ENCODE results near the gene TRIM22.
"Not testable (repeated sequence)": the region's sequence is repeated elsewhere in the genome, so short reads cannot be mapped to it uniquely, and the experiment has no call there.

The TRIM22 gene

GRCh38 chr11:5679811-5680210 is 9.8 kb upstream of the TRIM22 start:
- no peak for DNase-seq (ENCODE audit: low spot score)
- no peak for TF ChIP-seq CTCF (IDR thresholded peaks at IDR 0.05; ENCODE audit: borderline replicate concordance, control extremely low read depth, extremely low read depth, insufficient read depth, missing control alignments)
- in situ Hi-C loops (cut with MboI; ENCODE audit: low sequenced_read_pairs, unreplicated experiment), result no loop called here

GRCh38 chr11:5682890-5683441 is 6.6 kb upstream of the TRIM22 start:
- in situ Hi-C loops (cut with MboI; ENCODE audit: low sequenced_read_pairs, unreplicated experiment); DNase-seq (ENCODE audit: low spot score): not testable (repeated sequence)

GRCh38 chr11:5683620-5684019 is 6.0 kb upstream of the TRIM22 start:
- DNase-seq (ENCODE audit: low spot score); in situ Hi-C loops (cut with MboI; ENCODE audit: low sequenced_read_pairs, unreplicated experiment): not testable (repeated sequence)

- TF ChIP-seq CTCF (IDR thresholded peaks at IDR 0.05; ENCODE audit: borderline replicate concordance, control extremely low read depth, extremely low read depth, insufficient read depth, missing control alignments), result no peak
- in situ Hi-C loops (cut with MboI; ENCODE audit: low sequenced_read_pairs, unreplicated experiment), result no loop called here
- no peak for DNase-seq (ENCODE audit: low spot score)
Measured at GRCh38 chr11:5684036-5684645, 5.4 kb upstream of the TRIM22 start.

GRCh38 chr11:5684646-5685362 is 4.8 kb upstream of the TRIM22 start, which contains the start of gene TRIM5:
TRIM5 (minus strand) TSS chr11:5685074; CDS start chr11:5680177, 4,897 bp downstream.
- in situ Hi-C loops (cut with MboI; ENCODE audit: low sequenced_read_pairs, unreplicated experiment), result no loop called here
- peak; percentile 87 for DNase-seq (ENCODE audit: low spot score)
- TF ChIP-seq CTCF (IDR thresholded peaks at IDR 0.05; ENCODE audit: borderline replicate concordance, control extremely low read depth, extremely low read depth, insufficient read depth, missing control alignments), result peak; percentile 60

- in situ Hi-C loops (cut with MboI; ENCODE audit: low sequenced_read_pairs, unreplicated experiment), result no loop called here
- TF ChIP-seq CTCF (IDR thresholded peaks at IDR 0.05; ENCODE audit: borderline replicate concordance, control extremely low read depth, extremely low read depth, insufficient read depth, missing control alignments), result no peak
- no peak for DNase-seq (ENCODE audit: low spot score)
Measured at GRCh38 chr11:5686426-5686825, 3.2 kb upstream of the TRIM22 start.

- TF ChIP-seq CTCF (IDR thresholded peaks at IDR 0.05; ENCODE audit: borderline replicate concordance, control extremely low read depth, extremely low read depth, insufficient read depth, missing control alignments), result no peak
- in situ Hi-C loops (cut with MboI; ENCODE audit: low sequenced_read_pairs, unreplicated experiment), result no loop called here
- no peak for DNase-seq (ENCODE audit: low spot score)
Measured at GRCh38 chr11:5688482-5688881, 1.1 kb upstream of the TRIM22 start.
